Gastrocnemius medialis (tissue), 4 donors: ENCODE data around the gene CAPSL. TPM values are rescaled to one million over a fixed set of nuclear protein-coding genes. Genes with fewer than 3 reads are reported as not detected.

Experiments used
- ATAC-seq, 2 donors: fragments of 150-250 bp; one replicate each; pipeline ENCODE4 v1.9.1; 2016
- DNase-seq, 2 donors: peaks; one replicate each; pipeline ENCODE4 v3.0.0-alpha.2; 2019
- H3K27ac ChIP-seq, 4 donors: fragments of 200-600 bp; sonication (generic); 1 replicate in 1 of 4; 2 replicates in 3 of 4; pipeline ENCODE4 v1.5.1; 2016 to 2018; ENCODE audit warnings: mild to moderate bottlenecking in 2 of 4, moderate library complexity in 1 of 4
- H3K27me3 ChIP-seq, 3 donors: fragments of 200-600 bp; sonication (generic) in 2 of 3; 1 replicate in 1 of 3; 2 replicates in 2 of 3; pipeline versions ENCODE4 v1.5.1 to v1.6.0; 2016 to 2019; ENCODE audit warnings: mild to moderate bottlenecking in 1 of 3, moderate library complexity in 1 of 3
- H3K36me3 ChIP-seq, 2 donors: fragments of 200-600 bp; sonication (generic) in 1 of 2; one replicate each; pipeline ENCODE4 v1.5.1; 2017 to 2018
- H3K4me1 ChIP-seq, 2 donors: fragments of 200-600 bp; sonication (generic) in 1 of 2; one replicate each; pipeline ENCODE4 v1.5.1; 2016 to 2017; ENCODE audit warnings: mild to moderate bottlenecking in 2 of 2
- H3K4me3 ChIP-seq, 4 donors: fragments of 200-600 bp; sonication (generic) in 3 of 4; 1 replicate in 1 of 4; 2 replicates in 3 of 4; pipeline ENCODE4 v1.5.1; 2016 to 2019; ENCODE audit warnings: mild to moderate bottlenecking in 2 of 4
- H3K9me3 ChIP-seq, 3 donors: fragments of 200-600 bp; sonication (generic) in 2 of 3; 1 replicate in 1 of 3; 2 replicates in 2 of 3; pipeline ENCODE4 v1.5.1; 2016 to 2019
- CTCF ChIP-seq, 5 experiments: fragments of 450-650 bp in 3 of 5; fragments of 200-600 bp in 2 of 5; sonication (generic) in 2 of 5; IDR thresholded peaks in 4 of 5; conservative IDR thresholded peaks in 1 of 5; 1 replicate in 4 of 5; 2 replicates in 1 of 5; pipeline ENCODE4 v1.5.1; 2016 to 2019; ENCODE audit warnings: antibody characterized with exemption in 5 of 5, mild to moderate bottlenecking in 3 of 5, moderate library complexity in 3 of 5
- POLR2A ChIP-seq, 2 donors: fragments of 450-650 bp; IDR thresholded peaks; one replicate each; pipeline ENCODE4 v1.6.1; 2017; ENCODE audit warnings: antibody characterized with exemption in 2 of 2, mild to moderate bottlenecking in 2 of 2, moderate library complexity in 2 of 2
- in situ Hi-C, 4 donors: fragments of 200-750 bp; cut with MboI; loops; one replicate each; pipeline versions ENCODE4 v1.15.0 to v1.8.0; 2017; ENCODE audit warnings: low sequenced_read_pairs in 4 of 4
- intact Hi-C: fragments of 100-400 bp; cut with DNase I; formaldehyde crosslinking; loops from one replicate; pipeline ENCODE4 v1.15.1; 2023; ENCODE audit warnings: low total_unique reads
- total RNA-seq, 4 donors: library from RNA; depleted of rRNA; stranded (reverse); fragments of >200 nt; gene quantifications; one replicate each; pipeline versions ENCODE4 v1.1.0 to v1.2.3, GENCODE V29; 2016

CAPSL gene
- total RNA-seq, 4 donors from 2014 or later: not detected

GRCh38 chr5:35869685-35870277, 68.6 kb downstream of the CAPSL start:
- intact Hi-C loops (no loop called here), in situ Hi-C loops (no loop called here)
- H3K4me3 ChIP-seq: no peak overlapping the region
- no peak overlapping the region for H3K27ac ChIP-seq
- no peaks in the 10 kb centered on the region for H3K36me3 ChIP-seq
- no peaks in the 10 kb centered on the region for H3K4me1 ChIP-seq
- H3K9me3 ChIP-seq: no peaks in the 10 kb centered on the region
- no peak for DNase-seq
- no peaks in the 10 kb centered on the region for H3K27me3 ChIP-seq
- TF ChIP-seq CTCF (IDR thresholded peaks at IDR 0.05 in 4 of 5, conservative IDR thresholded peaks at IDR 0.05 in 1 of 5): no peak
- TF ChIP-seq POLR2A (IDR thresholded peaks at IDR 0.05): no peak
- no peak for ATAC-seq

GRCh38 chr5:35867998-35868397, 70.4 kb downstream of the CAPSL start:
- no peaks in the 10 kb centered on the region for H3K27me3 ChIP-seq
- no peak overlapping the region for H3K4me3 ChIP-seq
- no peaks in the 10 kb centered on the region for H3K9me3 ChIP-seq
- H3K4me1 ChIP-seq: no peaks in the 10 kb centered on the region
- ATAC-seq (no peak), DNase-seq (no peak)
- no peaks in the 10 kb centered on the region for H3K36me3 ChIP-seq
- TF ChIP-seq POLR2A (IDR thresholded peaks at IDR 0.05) (no peak), CTCF (IDR thresholded peaks at IDR 0.05 in 4 of 5, conservative IDR thresholded peaks at IDR 0.05 in 1 of 5) (no peak)
- in situ Hi-C loops (no loop called here), intact Hi-C loops (no loop called here)
- no peak overlapping the region for H3K27ac ChIP-seq

DNA sequence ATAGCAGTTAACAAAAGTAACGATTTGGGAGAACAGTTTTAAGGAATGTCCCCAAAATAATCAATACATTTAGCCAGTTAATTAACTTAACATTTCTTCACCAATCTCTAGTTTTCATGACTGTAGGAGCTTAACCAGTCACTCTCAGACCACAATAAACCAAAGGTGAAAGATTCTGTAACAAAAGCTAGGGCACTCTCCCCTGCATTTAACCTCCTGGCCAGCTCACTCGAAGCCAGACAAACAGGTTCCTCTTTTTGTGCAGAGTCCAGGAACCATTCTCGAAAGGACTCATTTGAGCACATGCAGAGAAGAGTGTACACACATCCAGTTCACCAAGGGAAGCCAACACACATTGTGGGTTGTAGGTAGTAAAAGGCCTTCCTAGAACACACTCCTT, 75.3 kb downstream of the CAPSL start:
- intact Hi-C loops: no loop called here
- ATAC-seq (no peak), DNase-seq (no peak)
- H3K27ac ChIP-seq: no peak overlapping the region
- TF ChIP-seq POLR2A (IDR thresholded peaks at IDR 0.05) (no peak), CTCF (IDR thresholded peaks at IDR 0.05 in 4 of 5, conservative IDR thresholded peaks at IDR 0.05 in 1 of 5) (no peak)
- H3K9me3 ChIP-seq: no peaks in the 10 kb centered on the region
- no peaks in the 10 kb centered on the region for H3K27me3 ChIP-seq
- in situ Hi-C loops: no loop called here
- no peaks in the 10 kb centered on the region for H3K4me1 ChIP-seq
- no peak overlapping the region for H3K4me3 ChIP-seq
- no peaks in the 10 kb centered on the region for H3K36me3 ChIP-seq

DNA sequence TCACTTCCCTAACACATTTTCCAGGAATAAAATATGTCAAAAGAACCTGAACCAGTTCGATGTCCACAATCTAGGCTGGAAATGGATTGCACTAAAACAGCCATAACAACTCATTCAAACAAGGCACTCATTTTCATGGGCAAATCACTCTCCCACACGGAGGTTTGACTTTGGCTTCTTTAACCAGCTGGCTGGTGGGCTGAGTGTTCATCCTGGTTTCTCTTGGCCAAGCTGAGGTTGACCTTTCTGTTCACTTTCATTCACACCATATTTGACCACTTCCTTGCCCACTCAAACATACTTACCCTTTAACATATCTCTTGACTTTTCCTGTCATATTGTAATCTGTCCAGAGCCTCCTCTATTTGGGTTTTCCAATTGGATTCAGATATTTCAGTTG, 76.3 kb downstream of the CAPSL start:
- ATAC-seq: no peak

More for the DNA sequence above, 76.3 kb downstream of the CAPSL start:
- Histone ChIP-seq H3K27ac (no peak overlapping the region), H3K4me1 (no peaks in the 10 kb centered on the region), H3K36me3 (no peaks in the 10 kb centered on the region), H3K27me3 (no peaks in the 10 kb centered on the region), H3K4me3 (no peak overlapping the region), H3K9me3 (no peaks in the 10 kb centered on the region)
- DNase-seq: no peak
- TF ChIP-seq CTCF (IDR thresholded peaks at IDR 0.05 in 4 of 5, conservative IDR thresholded peaks at IDR 0.05 in 1 of 5) (no peak), POLR2A (IDR thresholded peaks at IDR 0.05) (no peak)
- in situ Hi-C loops: no loop called here
- intact Hi-C loops: no loop called here
